Ishikawa (cell line): Measurements from ENCODE around the gene TMEM167B.

ENCODE experiments used
- CEBPB ChIP-seq: IDR thresholded peaks from 2 replicates; pipeline ENCODE4 v1.6.1; 2012
- CREB1 ChIP-seq: IDR thresholded peaks from 2 replicates; pipeline ENCODE4 v1.6.1; 2012; ENCODE audit warnings: low read depth
- EGR1 ChIP-seq: IDR thresholded peaks from 2 replicates; pipeline ENCODE4 v1.6.1; 2012
- EP300 ChIP-seq: IDR thresholded peaks from 2 replicates; pipeline ENCODE4 v1.6.1; 2012; ENCODE audit warnings: borderline replicate concordance
- FOXM1 ChIP-seq: IDR thresholded peaks from 2 replicates; pipeline ENCODE4 v1.6.1; 2012; ENCODE audit warnings: low read depth, borderline replicate concordance
- MAX ChIP-seq: IDR thresholded peaks from 2 replicates; pipeline ENCODE4 v1.6.1; 2012
- NFIC ChIP-seq: IDR thresholded peaks from 2 replicates; pipeline ENCODE4 v1.6.1; 2012
- RAD21 ChIP-seq: IDR thresholded peaks from 2 replicates; pipeline ENCODE4 v1.6.1; 2012; ENCODE audit warnings: low read depth
- REST ChIP-seq: IDR thresholded peaks from 2 replicates; pipeline ENCODE4 v1.6.1; 2012; ENCODE audit warnings: low read depth, mild to moderate bottlenecking
- TAF1 ChIP-seq: IDR thresholded peaks from 2 replicates; pipeline ENCODE4 v1.6.1; 2012; ENCODE audit warnings: low read depth, mild to moderate bottlenecking
- TCF12 ChIP-seq: IDR thresholded peaks from 2 replicates; pipeline ENCODE4 v1.6.1; 2012; ENCODE audit warnings: low read depth
- TEAD4 ChIP-seq: IDR thresholded peaks from 2 replicates; pipeline ENCODE4 v1.6.1; 2012
- USF1 ChIP-seq: IDR thresholded peaks from 2 replicates; pipeline ENCODE4 v1.6.1; 2012
- YY1 ChIP-seq: IDR thresholded peaks from 2 replicates; pipeline ENCODE4 v1.6.1; 2012; ENCODE audit warnings: low read depth
- ZBTB7A ChIP-seq: IDR thresholded peaks from 2 replicates; pipeline ENCODE4 v1.6.1; 2012; ENCODE audit warnings: low read depth

TMEM167B gene

GRCh38 chr1:109075531-109076490, 14.8 kb upstream of the TMEM167B start, which contains the start of gene TAF13:
Gene TAF13, minus strand, starts transcription at chr1:109076003. Its CDS starts 56 bp downstream, at chr1:109075947.
- TF ChIP-seq MAX (peak; percentile 80), EGR1 (no peak), TCF12 (no peak; the same call in 1 of the 2 replicates), CREB1 (peak; percentile 87), REST (no peak), YY1 (peak; percentile 58), TAF1 (peak; percentile 77; the same call in 1 of the 2 replicates), FOXM1 (no peak), RAD21 (no peak), USF1 (no peak), TEAD4 (0 out of 2 replicates have a peak, but pooled peaks have one; percentile 47), NFIC (peak; percentile 22; the same call in 1 of the 2 replicates), EP300 (no peak), ZBTB7A (no peak), CEBPB (no peak)

- TF ChIP-seq USF1, result no peak
Measured at GRCh38 chr1:109078317-109078716, 12.2 kb upstream of the TMEM167B start.

- TF ChIP-seq YY1 (no peak), CREB1 (no peak), ZBTB7A (no peak), TAF1 (no peak), EP300 (no peak), MAX (no peak), NFIC (no peak), TEAD4 (no peak), FOXM1 (no peak), USF1 (no peak), REST (no peak), EGR1 (no peak), RAD21 (no peak), CEBPB (no peak)
Measured at GRCh38 chr1:109079240-109079622, 11.3 kb upstream of the TMEM167B start.

- no peak for TF ChIP-seq CEBPB
- TF ChIP-seq USF1, result no peak
- TF ChIP-seq YY1, result no peak
- TF ChIP-seq CREB1, result no peak
- no peak for TF ChIP-seq EP300
- no peak for TF ChIP-seq FOXM1
- TF ChIP-seq REST, result no peak
- no peak for TF ChIP-seq TEAD4
- no peak for TF ChIP-seq TCF12
- no peak for TF ChIP-seq TAF1
- TF ChIP-seq MAX, result no peak
- no peak for TF ChIP-seq EGR1
Measured at GRCh38 chr1:109080441-109081082, 10.0 kb upstream of the TMEM167B start.
